ENCODE measurements around the gene SAP30BP.

The SAP30BP gene

DNA sequence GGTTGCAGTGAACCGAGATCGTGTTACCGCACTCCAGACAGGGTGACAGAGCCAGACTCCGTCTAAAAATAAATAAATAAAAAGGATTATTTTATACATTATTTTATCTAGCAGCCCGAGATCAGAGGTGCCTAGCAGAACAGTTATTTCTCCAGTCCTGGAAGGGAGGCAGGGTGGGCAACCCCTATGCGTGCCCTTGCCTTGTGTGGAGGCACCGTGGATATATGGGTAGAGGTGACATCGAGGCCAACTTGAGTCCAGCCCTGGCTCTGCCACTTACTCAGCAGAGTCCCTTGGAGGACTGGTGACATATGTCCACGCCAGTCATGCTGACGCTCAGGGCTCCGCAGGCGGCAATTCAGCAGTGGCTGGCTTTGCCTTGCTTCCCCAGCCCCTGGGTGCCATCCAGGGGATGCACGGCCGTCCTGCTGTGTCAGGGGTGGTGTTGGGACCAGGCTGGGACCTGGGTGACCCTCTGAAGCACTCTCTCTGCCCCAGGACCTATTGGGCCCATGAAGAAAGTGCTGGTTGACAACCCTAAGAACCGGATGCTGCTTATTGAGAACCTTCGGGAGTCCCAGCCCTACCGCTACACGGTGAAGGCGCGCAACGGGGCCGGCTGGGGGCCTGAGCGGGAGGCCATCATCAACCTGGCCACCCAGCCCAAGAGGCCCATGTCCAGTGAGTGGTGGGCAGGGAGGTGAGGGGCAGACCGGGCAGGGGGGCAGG is 84.7 kb downstream of the SAP30BP start:
- no peak overlapping the region for H3K27ac ChIP-seq (ENCODE audit: low read length)
- H3K27me3 ChIP-seq (ENCODE audit: control insufficient read depth, insufficient read depth, low read length), result no peaks in the 10 kb centered on the region
- no peaks in the 10 kb centered on the region for H3K36me3 ChIP-seq (ENCODE audit: control insufficient read depth, insufficient read depth, low read length)
- no peaks in the 10 kb centered on the region for H3K4me1 ChIP-seq (ENCODE audit: control insufficient read depth, insufficient read depth, low read length)
- DNase-seq (ENCODE audit: low read depth, low spot score), result no peak
- H3K4me3 ChIP-seq (ENCODE audit: low read length), result no peak overlapping the region
- no CpG with 5 or more reads among the region's 24 CpGs for WGBS (ENCODE audit: insufficient coverage, insufficient read length)
- H3K9me3 ChIP-seq (ENCODE audit: control insufficient read depth, insufficient read depth, low read length), result no peaks in the 10 kb centered on the region

DNA sequence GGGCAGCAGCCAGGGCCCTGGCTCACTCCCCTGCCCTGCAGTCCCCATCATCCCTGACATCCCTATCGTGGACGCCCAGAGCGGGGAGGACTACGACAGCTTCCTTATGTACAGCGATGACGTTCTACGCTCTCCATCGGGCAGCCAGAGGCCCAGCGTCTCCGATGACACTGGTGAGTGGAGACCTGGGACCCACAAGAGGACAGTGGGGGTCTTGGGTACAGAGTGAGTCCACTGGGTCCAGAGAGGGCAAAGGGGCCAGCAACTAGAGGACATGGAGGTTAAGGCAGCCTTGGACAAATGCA is 85.2 kb downstream of the SAP30BP start:
- no peak overlapping the region for H3K4me3 ChIP-seq (ENCODE audit: low read length)
- WGBS (ENCODE audit: insufficient coverage, insufficient read length), result no CpG with 5 or more reads among the region's 10 CpGs
- H3K9me3 ChIP-seq (ENCODE audit: control insufficient read depth, insufficient read depth, low read length), result no peaks in the 10 kb centered on the region
- H3K27me3 ChIP-seq (ENCODE audit: control insufficient read depth, insufficient read depth, low read length), result no peaks in the 10 kb centered on the region
- H3K27ac ChIP-seq (ENCODE audit: low read length), result no peak overlapping the region
- H3K4me1 ChIP-seq (ENCODE audit: control insufficient read depth, insufficient read depth, low read length), result no peaks in the 10 kb centered on the region
- DNase-seq (ENCODE audit: low read depth, low spot score), result no peak
- no peaks in the 10 kb centered on the region for H3K36me3 ChIP-seq (ENCODE audit: control insufficient read depth, insufficient read depth, low read length)

GRCh38 chr17:75752802-75753513 is 85.8 kb downstream of the SAP30BP start:
- Histone ChIP-seq H3K4me1 (ENCODE audit: control insufficient read depth, insufficient read depth, low read length) (no peaks in the 10 kb centered on the region), H3K9me3 (ENCODE audit: control insufficient read depth, insufficient read depth, low read length) (no peaks in the 10 kb centered on the region), H3K36me3 (ENCODE audit: control insufficient read depth, insufficient read depth, low read length) (0 out of 2 replicates have a peak, but pooled peaks cover 3% of the 10 kb centered on the region), H3K27ac (ENCODE audit: low read length) (no peak overlapping the region), H3K27me3 (ENCODE audit: control insufficient read depth, insufficient read depth, low read length) (no peaks in the 10 kb centered on the region), H3K4me3 (ENCODE audit: low read length) (peak overlapping the region; percentile 0; the same call in 1 of the 2 replicates)
- WGBS (ENCODE audit: insufficient coverage, insufficient read length), result no CpG with 5 or more reads among the region's 19 CpGs
- no peak for DNase-seq (ENCODE audit: low read depth, low spot score)

DNA sequence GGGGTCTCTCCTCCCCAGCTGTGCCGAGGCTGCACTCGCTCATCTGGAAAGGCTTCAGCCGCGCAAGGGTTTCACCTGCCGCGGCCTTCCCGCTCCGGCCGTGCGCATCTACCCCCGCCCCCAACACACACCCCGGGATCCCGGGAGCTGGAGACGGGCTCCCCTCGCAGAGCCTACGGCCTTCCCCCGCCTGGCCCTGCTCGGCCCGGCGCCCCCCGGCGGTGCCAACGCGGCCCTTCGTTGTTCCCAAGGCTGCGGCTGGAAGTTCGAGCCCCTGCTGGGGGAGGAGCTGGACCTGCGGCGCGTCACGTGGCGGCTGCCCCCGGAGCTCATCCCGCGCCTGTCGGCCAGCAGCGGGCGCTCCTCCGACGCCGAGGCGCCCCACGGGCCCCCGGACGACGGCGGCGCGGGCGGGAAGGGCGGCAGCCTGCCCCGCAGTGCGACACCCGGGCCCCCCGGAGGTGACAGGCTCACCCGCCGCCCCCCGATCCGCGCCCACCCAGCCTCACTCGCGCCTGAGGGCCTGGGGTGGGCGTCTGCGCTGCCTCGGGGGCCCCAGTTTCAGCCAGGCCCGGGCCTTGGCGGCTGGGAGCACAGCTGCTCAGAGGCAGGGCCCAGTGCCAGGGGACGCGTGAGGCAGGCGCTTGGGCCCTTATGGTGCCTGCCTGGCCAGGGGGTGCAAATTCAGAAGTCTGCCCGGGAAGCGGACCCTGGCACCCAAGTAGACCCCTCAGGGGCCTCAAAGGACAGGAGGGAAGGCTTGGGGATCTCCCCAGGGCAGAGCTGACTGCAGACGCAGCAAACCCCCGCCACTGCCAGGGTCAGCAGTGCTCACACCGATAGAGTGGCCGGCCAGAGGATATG is 86.6 kb downstream of the SAP30BP start:
- no peak overlapping the region for H3K27ac ChIP-seq (ENCODE audit: low read length)
- WGBS (ENCODE audit: insufficient coverage, insufficient read length), result no CpG with 5 or more reads among the region's 76 CpGs

DNA sequence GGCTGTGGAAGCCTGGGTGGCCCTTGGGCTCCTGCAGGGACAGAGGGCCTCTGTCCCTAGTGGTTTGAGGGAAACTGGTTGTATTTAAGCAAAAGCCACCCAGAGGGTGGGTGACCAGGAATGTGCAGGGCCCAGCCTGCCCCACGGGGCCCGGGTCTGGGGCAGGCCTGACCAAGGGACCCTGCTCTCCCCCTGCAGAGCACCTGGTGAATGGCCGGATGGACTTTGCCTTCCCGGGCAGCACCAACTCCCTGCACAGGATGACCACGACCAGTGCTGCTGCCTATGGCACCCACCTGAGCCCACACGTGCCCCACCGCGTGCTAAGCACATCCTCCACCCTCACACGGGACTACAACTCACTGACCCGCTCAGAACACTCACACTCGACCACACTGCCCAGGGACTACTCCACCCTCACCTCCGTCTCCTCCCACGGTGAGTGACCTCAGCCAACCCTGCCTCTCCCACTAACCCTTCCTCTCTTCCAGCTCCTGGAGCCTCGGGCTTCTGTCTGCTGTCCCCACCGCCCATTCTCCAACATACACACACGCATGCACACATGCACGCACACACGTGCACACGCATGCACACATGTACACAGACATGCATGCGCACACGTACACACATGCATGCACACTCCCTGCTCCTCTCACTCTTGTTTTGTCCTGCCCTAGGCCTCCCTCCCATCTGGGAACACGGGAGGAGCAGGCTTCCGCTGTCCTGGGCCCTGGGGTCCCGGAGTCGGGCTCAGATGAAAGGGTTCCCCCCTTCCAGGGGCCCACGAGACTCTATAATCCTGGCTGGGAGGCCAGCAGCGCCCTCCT is 87.5 kb downstream of the SAP30BP start:
- no peak overlapping the region for H3K4me3 ChIP-seq (ENCODE audit: low read length)
- DNase-seq (ENCODE audit: low read depth, low spot score), result no peak
- no peaks in the 10 kb centered on the region for H3K27me3 ChIP-seq (ENCODE audit: control insufficient read depth, insufficient read depth, low read length)
- WGBS (ENCODE audit: insufficient coverage, insufficient read length), result no CpG with 5 or more reads among the region's 27 CpGs
- H3K27ac ChIP-seq (ENCODE audit: low read length), result no peak overlapping the region
- H3K9me3 ChIP-seq (ENCODE audit: control insufficient read depth, insufficient read depth, low read length), result no peaks in the 10 kb centered on the region
- H3K36me3 ChIP-seq (ENCODE audit: control insufficient read depth, insufficient read depth, low read length), result 0 out of 2 replicates have a peak, but pooled peaks cover 3% of the 10 kb centered on the region
- H3K4me1 ChIP-seq (ENCODE audit: control insufficient read depth, insufficient read depth, low read length), result no peaks in the 10 kb centered on the region

More for the DNA sequence above, 86.6 kb downstream of the SAP30BP start:
- H3K4me1 ChIP-seq (ENCODE audit: control insufficient read depth, insufficient read depth, low read length), result no peaks in the 10 kb centered on the region
- no peaks in the 10 kb centered on the region for H3K27me3 ChIP-seq (ENCODE audit: control insufficient read depth, insufficient read depth, low read length)
- DNase-seq (ENCODE audit: low read depth, low spot score), result no peak
- H3K9me3 ChIP-seq (ENCODE audit: control insufficient read depth, insufficient read depth, low read length), result no peaks in the 10 kb centered on the region
- peak overlapping the region; percentile 0; the same call in 1 of the 2 replicates for H3K4me3 ChIP-seq (ENCODE audit: low read length)
- 0 out of 2 replicates have a peak, but pooled peaks cover 3% of the 10 kb centered on the region for H3K36me3 ChIP-seq (ENCODE audit: control insufficient read depth, insufficient read depth, low read length)

DNA sequence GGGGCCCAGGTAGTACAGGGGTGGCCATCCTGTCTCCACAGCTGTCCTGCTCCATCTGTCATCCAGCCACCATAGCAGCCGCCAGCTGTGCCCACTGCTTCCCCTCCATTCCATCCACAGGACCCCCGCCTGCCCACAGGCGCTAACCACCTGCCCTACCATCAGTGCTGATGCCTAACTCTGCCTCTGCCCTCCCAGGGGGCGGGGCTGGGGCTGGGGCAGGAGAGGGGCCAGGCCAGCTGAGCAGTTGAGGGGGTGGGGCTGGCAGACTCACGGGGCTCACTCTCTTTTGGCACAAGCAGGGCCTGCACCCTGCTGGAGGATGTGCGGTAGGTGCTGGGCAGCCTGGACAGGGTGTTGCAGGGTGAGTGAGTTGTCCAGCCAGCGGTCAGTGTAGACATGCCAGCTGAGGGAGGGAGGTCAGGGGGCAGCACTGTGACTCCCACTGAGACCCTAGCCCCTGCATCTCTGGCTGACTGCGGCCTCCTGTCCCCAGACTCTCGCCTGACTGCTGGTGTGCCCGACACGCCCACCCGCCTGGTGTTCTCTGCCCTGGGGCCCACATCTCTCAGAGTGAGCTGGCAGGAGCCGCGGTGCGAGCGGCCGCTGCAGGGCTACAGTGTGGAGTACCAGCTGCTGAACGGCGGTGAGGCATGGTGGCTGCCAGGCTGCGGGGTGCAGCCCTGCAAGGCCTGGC is 88.2 kb downstream of the SAP30BP start:
- Histone ChIP-seq H3K36me3 (ENCODE audit: control insufficient read depth, insufficient read depth, low read length) (0 out of 2 replicates have a peak, but pooled peaks cover 3% of the 10 kb centered on the region), H3K9me3 (ENCODE audit: control insufficient read depth, insufficient read depth, low read length) (no peaks in the 10 kb centered on the region), H3K4me3 (ENCODE audit: low read length) (no peak overlapping the region), H3K4me1 (ENCODE audit: control insufficient read depth, insufficient read depth, low read length) (no peaks in the 10 kb centered on the region), H3K27ac (ENCODE audit: low read length) (no peak overlapping the region), H3K27me3 (ENCODE audit: control insufficient read depth, insufficient read depth, low read length) (no peaks in the 10 kb centered on the region)
- no CpG with 5 or more reads among the region's 20 CpGs for WGBS (ENCODE audit: insufficient coverage, insufficient read length)
- no peak for DNase-seq (ENCODE audit: low read depth, low spot score)

- Histone ChIP-seq H3K4me3 (ENCODE audit: low read length) (no peak overlapping the region), H3K9me3 (ENCODE audit: control insufficient read depth, insufficient read depth, low read length) (no peaks in the 10 kb centered on the region), H3K4me1 (ENCODE audit: control insufficient read depth, insufficient read depth, low read length) (no peaks in the 10 kb centered on the region), H3K36me3 (ENCODE audit: control insufficient read depth, insufficient read depth, low read length) (0 out of 2 replicates have a peak, but pooled peaks cover 3% of the 10 kb centered on the region), H3K27ac (ENCODE audit: low read length) (no peak overlapping the region), H3K27me3 (ENCODE audit: control insufficient read depth, insufficient read depth, low read length) (no peaks in the 10 kb centered on the region)
- no peak for DNase-seq (ENCODE audit: low read depth, low spot score)
- no CpG with 5 or more reads among the region's 2 CpGs for WGBS (ENCODE audit: insufficient coverage, insufficient read length)
Measured at GRCh38 chr17:75755990-75756389, 88.9 kb downstream of the SAP30BP start.

GRCh38 chr17:75756451-75757085 is 89.4 kb downstream of the SAP30BP start:
- no peaks in the 10 kb centered on the region for H3K4me1 ChIP-seq (ENCODE audit: control insufficient read depth, insufficient read depth, low read length)
- H3K27me3 ChIP-seq (ENCODE audit: control insufficient read depth, insufficient read depth, low read length), result no peaks in the 10 kb centered on the region
- H3K4me3 ChIP-seq (ENCODE audit: low read length), result no peak overlapping the region
- H3K27ac ChIP-seq (ENCODE audit: low read length), result no peak overlapping the region
- 0 out of 2 replicates have a peak, but pooled peaks cover 3% of the 10 kb centered on the region for H3K36me3 ChIP-seq (ENCODE audit: control insufficient read depth, insufficient read depth, low read length)
- H3K9me3 ChIP-seq (ENCODE audit: control insufficient read depth, insufficient read depth, low read length), result no peaks in the 10 kb centered on the region
- no CpG with 5 or more reads among the region's 29 CpGs for WGBS (ENCODE audit: insufficient coverage, insufficient read length)
- DNase-seq (ENCODE audit: low read depth, low spot score), result no peak

DNA sequence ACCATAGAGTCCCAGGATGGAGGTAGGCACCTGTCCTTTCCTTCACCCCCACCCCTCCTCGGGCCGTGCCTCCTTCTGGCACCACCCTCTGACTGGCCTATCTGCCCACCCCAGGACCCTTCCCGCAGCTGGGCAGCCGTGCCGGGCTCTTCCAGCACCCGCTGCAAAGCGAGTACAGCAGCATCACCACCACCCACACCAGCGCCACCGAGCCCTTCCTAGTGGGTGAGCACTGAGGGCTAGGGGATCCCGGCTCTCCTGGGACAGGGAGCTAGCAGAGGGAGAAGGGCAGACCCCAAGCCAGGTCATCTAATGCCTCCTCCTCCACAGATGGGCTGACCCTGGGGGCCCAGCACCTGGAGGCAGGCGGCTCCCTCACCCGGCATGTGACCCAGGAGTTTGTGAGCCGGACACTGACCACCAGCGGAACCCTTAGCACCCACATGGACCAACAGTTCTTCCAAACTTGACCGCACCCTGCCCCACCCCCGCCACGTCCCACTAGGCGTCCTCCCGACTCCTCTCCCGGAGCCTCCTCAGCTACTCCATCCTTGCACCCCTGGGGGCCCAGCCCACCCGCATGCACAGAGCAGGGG is 90.0 kb downstream of the SAP30BP start:
- no peak for DNase-seq (ENCODE audit: low read depth, low spot score)

More for the DNA sequence above, 90.0 kb downstream of the SAP30BP start:
- Histone ChIP-seq H3K27me3 (ENCODE audit: control insufficient read depth, insufficient read depth, low read length) (no peaks in the 10 kb centered on the region), H3K27ac (ENCODE audit: low read length) (no peak overlapping the region), H3K9me3 (ENCODE audit: control insufficient read depth, insufficient read depth, low read length) (no peaks in the 10 kb centered on the region), H3K4me3 (ENCODE audit: low read length) (no peak overlapping the region), H3K4me1 (ENCODE audit: control insufficient read depth, insufficient read depth, low read length) (no peaks in the 10 kb centered on the region), H3K36me3 (ENCODE audit: control insufficient read depth, insufficient read depth, low read length) (0 out of 2 replicates have a peak, but pooled peaks cover 3% of the 10 kb centered on the region)
- WGBS (ENCODE audit: insufficient coverage, insufficient read length), result no CpG with 5 or more reads among the region's 21 CpGs

Data from iPS DF 6.9 (cell line).